Muscle layer of duodenum (tissue), 2 donors: ENCODE data around the gene ADAMTS13.

Source experiments
- H3K27ac ChIP-seq: one replicate; pipeline ENCODE4 v1.7.0; 2013; ENCODE audit warnings: mild to moderate bottlenecking, low read length
- H3K27me3 ChIP-seq: one replicate; pipeline ENCODE4 v1.7.0; 2013; ENCODE audit warnings: low read depth, mild to moderate bottlenecking, control low read depth, low read length
- H3K36me3 ChIP-seq, 2 donors: one replicate each; pipeline ENCODE4 v1.7.0; 2013; ENCODE audit warnings: low read length in 2 of 2, control low read depth in 1 of 2, mild to moderate bottlenecking in 1 of 2; ENCODE audit not compliant: insufficient read depth in 2 of 2, control insufficient read depth in 1 of 2
- H3K4me1 ChIP-seq, 2 donors: one replicate each; pipeline ENCODE4 v1.7.0; 2013; ENCODE audit warnings: low read length in 2 of 2, mild to moderate bottlenecking in 2 of 2, control low read depth in 1 of 2, moderate library complexity in 1 of 2; ENCODE audit not compliant: insufficient read depth in 2 of 2, control insufficient read depth in 1 of 2
- H3K4me3 ChIP-seq, 2 donors: one replicate each; pipeline ENCODE4 v1.7.0; 2013; ENCODE audit warnings: low read length in 2 of 2, low read depth in 1 of 2, mild to moderate bottlenecking in 1 of 2
- H3K9me3 ChIP-seq, 2 donors: one replicate each; pipeline ENCODE4 v1.7.0; 2013; ENCODE audit warnings: low read length in 2 of 2, control low read depth in 1 of 2, mild to moderate bottlenecking in 1 of 2; ENCODE audit not compliant: control insufficient read depth in 1 of 2
- donor health status: healthy.

The ADAMTS13 gene

DNA sequence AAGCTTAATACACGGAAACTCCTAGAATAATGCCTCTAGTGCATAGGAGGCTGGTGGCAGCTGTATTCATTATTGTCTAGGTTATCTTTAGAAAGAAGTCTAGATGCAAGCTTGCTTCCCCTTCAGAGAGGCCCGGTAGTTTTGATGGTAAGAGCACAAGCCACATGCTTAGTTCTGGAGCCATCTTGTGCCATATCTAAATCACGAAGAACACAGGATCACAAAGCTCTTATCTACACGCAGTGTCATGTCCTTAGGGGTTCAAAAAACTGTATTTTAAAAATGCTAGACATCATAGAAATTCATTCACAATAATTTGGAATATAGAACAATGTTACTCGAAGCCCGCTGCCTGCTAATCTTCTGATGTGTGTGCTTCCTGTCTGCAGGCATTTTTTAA lies 43.8 kb downstream of the ADAMTS13 start:
- H3K4me3 ChIP-seq: no peak overlapping the region
- no peaks in the 10 kb centered on the region for H3K27me3 ChIP-seq
- peaks cover 2 to 3% of the 10 kb centered on the region in 2 donors for H3K4me1 ChIP-seq
- H3K9me3 ChIP-seq: no peaks in the 10 kb centered on the region
- peaks cover 0 to 36% of the 10 kb centered on the region in 2 donors for H3K36me3 ChIP-seq
- no peak overlapping the region for H3K27ac ChIP-seq

- H3K4me3 ChIP-seq: no peak overlapping the region
- H3K4me1 ChIP-seq: no peaks in the 10 kb centered on the region
- no peaks in the 10 kb centered on the region for H3K27me3 ChIP-seq
- H3K9me3 ChIP-seq: no peaks in the 10 kb centered on the region
- no peak overlapping the region for H3K27ac ChIP-seq
- peaks cover 0 to 36% of the 10 kb centered on the region in 2 donors for H3K36me3 ChIP-seq
Observed at GRCh38 chr9:133467101-133467500, 44.9 kb downstream of the ADAMTS13 start.

DNA sequence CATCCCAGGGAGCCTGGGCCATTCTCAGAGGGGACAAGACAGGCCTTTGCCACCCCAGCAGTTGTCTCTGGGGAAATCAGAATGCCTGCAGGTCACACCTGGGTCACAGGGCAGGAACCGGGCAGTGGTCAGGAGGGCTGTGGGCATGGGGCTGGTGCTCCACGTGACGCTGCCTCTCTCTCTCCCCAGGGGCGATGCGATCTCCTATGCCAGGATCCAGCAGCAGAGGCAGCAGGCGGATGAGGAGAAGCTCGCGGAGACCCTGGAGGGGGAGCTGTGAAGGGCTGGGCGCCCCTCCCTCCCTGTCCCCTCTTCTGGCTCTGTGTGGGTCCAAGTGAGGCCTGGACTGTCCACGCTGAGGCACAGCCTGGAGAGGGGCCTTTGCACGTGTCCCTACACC lies 46.2 kb downstream of the ADAMTS13 start:
- no peak overlapping the region for H3K4me3 ChIP-seq
- H3K27ac ChIP-seq: no peak overlapping the region
- no peaks in the 10 kb centered on the region for H3K9me3 ChIP-seq
- H3K4me1 ChIP-seq: no peaks in the 10 kb centered on the region
- no peaks in the 10 kb centered on the region for H3K27me3 ChIP-seq
- peaks cover 0 to 36% of the 10 kb centered on the region in 2 donors for H3K36me3 ChIP-seq

- H3K36me3 ChIP-seq: peaks cover 0 to 36% of the 10 kb centered on the region in 2 donors
- H3K4me3 ChIP-seq: no peak overlapping the region
- H3K27ac ChIP-seq: no peak overlapping the region
Observed at GRCh38 chr9:133468777-133469421, 46.7 kb downstream of the ADAMTS13 start.

GRCh38 chr9:133470427-133470924 lies 48.3 kb downstream of the ADAMTS13 start:
- no peak overlapping the region for H3K27ac ChIP-seq
- no peaks in the 10 kb centered on the region for H3K9me3 ChIP-seq
- H3K27me3 ChIP-seq: no peaks in the 10 kb centered on the region
- H3K4me1 ChIP-seq: no peaks in the 10 kb centered on the region
- peaks cover 0 to 26% of the 10 kb centered on the region in 2 donors for H3K36me3 ChIP-seq
- H3K4me3 ChIP-seq: no peak overlapping the region

More at GRCh38 chr9:133468777-133469421, 46.7 kb downstream of the ADAMTS13 start:
- H3K9me3 ChIP-seq: no peaks in the 10 kb centered on the region
- H3K27me3 ChIP-seq: no peaks in the 10 kb centered on the region
- no peaks in the 10 kb centered on the region for H3K4me1 ChIP-seq

- H3K9me3 ChIP-seq: no peaks in the 10 kb centered on the region
- no peaks in the 10 kb centered on the region for H3K4me1 ChIP-seq
- peaks cover 0 to 26% of the 10 kb centered on the region in 2 donors for H3K36me3 ChIP-seq
- no peaks in the 10 kb centered on the region for H3K27me3 ChIP-seq
- no peak overlapping the region for H3K27ac ChIP-seq
- no peak overlapping the region for H3K4me3 ChIP-seq
Observed at GRCh38 chr9:133470988-133471387, 48.8 kb downstream of the ADAMTS13 start.

DNA sequence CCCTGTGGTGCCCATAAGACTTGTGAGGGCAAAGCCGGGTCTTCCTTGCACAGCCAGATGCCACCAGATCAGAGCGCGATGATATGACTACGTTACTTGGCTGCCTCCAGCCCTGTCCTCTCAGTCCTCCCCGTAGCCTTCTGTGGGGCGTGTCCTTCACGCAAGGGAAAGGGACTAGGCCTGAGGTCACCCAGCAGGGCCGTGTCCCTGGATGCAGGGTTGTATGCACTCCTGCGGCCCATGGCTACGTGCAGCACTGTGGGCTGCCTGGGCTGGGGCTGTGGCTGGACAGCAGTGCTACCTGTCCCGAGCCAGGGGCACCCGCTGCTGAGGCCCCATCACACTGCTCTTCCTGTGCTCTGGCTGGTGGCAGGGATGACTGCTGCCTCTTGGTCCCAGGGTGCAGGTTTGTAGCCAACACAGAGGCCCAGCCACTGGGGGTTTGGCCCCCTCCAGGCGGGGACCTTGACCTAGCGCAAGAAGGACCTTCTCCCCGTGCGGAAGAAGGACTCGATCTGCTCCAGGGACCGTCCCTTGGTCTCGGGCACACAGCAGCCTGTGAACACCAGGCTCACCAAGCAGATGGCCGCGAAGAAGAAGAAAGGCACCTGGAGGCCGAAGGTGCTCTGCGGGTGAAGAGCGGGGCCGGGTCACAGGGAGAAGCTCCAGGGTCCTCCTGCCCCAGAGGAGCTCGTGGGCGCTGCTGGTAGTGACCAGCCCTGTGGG lies 49.5 kb downstream of the ADAMTS13 start:
- Histone ChIP-seq H3K4me1 (no peaks in the 10 kb centered on the region), H3K4me3 (no peak overlapping the region), H3K36me3 (peaks cover 0 to 26% of the 10 kb centered on the region in 2 donors)

GRCh38 chr9:133472277-133472645 lies 50.1 kb downstream of the ADAMTS13 start:
- H3K4me3 ChIP-seq: no peak overlapping the region

More for the DNA sequence above, 49.5 kb downstream of the ADAMTS13 start:
- H3K27me3 ChIP-seq: no peaks in the 10 kb centered on the region
- H3K27ac ChIP-seq: no peak overlapping the region
- no peaks in the 10 kb centered on the region for H3K9me3 ChIP-seq

GRCh38 chr9:133472753-133473378 lies 50.7 kb downstream of the ADAMTS13 start:
- Histone ChIP-seq H3K36me3 (peaks cover 0 to 17% of the 10 kb centered on the region in 2 donors), H3K4me3 (no peak overlapping the region), H3K4me1 (no peaks in the 10 kb centered on the region), H3K27ac (no peak overlapping the region), H3K9me3 (no peaks in the 10 kb centered on the region), H3K27me3 (no peaks in the 10 kb centered on the region)

More at GRCh38 chr9:133472277-133472645, 50.1 kb downstream of the ADAMTS13 start:
- no peaks in the 10 kb centered on the region for H3K4me1 ChIP-seq
- peaks cover 0 to 22% of the 10 kb centered on the region in 2 donors for H3K36me3 ChIP-seq
- H3K27ac ChIP-seq: no peak overlapping the region
- H3K27me3 ChIP-seq: no peaks in the 10 kb centered on the region
- H3K9me3 ChIP-seq: no peaks in the 10 kb centered on the region

GRCh38 chr9:133473743-133474142 lies 51.6 kb downstream of the ADAMTS13 start:
- Histone ChIP-seq H3K36me3 (peaks cover 0 to 8% of the 10 kb centered on the region in 2 donors), H3K4me3 (no peak overlapping the region), H3K27ac (no peak overlapping the region), H3K9me3 (no peaks in the 10 kb centered on the region), H3K4me1 (peaks cover 0 to 7% of the 10 kb centered on the region in 2 donors), H3K27me3 (no peaks in the 10 kb centered on the region)

GRCh38 chr9:133474215-133474614 lies 52.0 kb downstream of the ADAMTS13 start:
- Histone ChIP-seq H3K4me1 (peaks cover 0 to 11% of the 10 kb centered on the region in 2 donors), H3K4me3 (no peak overlapping the region), H3K36me3 (peaks cover 0 to 4% of the 10 kb centered on the region in 2 donors), H3K27ac (no peak overlapping the region), H3K9me3 (no peaks in the 10 kb centered on the region), H3K27me3 (no peaks in the 10 kb centered on the region)
